HG03159 (cell line): ENCODE measurements around the gene PLEKHM1.

Source experiments
- ATAC-seq: cut with Tn5 transposase; IDR thresholded peaks from one replicate; pipeline ENCODE4 v1.9.1; 2021; ENCODE audit warnings: mild to moderate bottlenecking, moderate library complexity; ENCODE audit not compliant: unreplicated experiment

PLEKHM1 gene

GRCh38 chr17:45428931-45429338 is 61.6 kb downstream of the PLEKHM1 start:
- no peak for ATAC-seq

- peak; percentile 38 for ATAC-seq
Measured at GRCh38 chr17:45428050-45428617, 62.4 kb downstream of the PLEKHM1 start.

- ATAC-seq = no peak
Measured at GRCh38 chr17:45427181-45427835, 63.2 kb downstream of the PLEKHM1 start.

- no peak for ATAC-seq
Measured at GRCh38 chr17:45426561-45426960, 64.0 kb downstream of the PLEKHM1 start.

- ATAC-seq = no peak
Measured at GRCh38 chr17:45425984-45426413, 64.5 kb downstream of the PLEKHM1 start.

GRCh38 chr17:45425125-45425983 is 65.2 kb downstream of the PLEKHM1 start:
- ATAC-seq = no peak

GRCh38 chr17:45424769-45425124 is 65.8 kb downstream of the PLEKHM1 start:
- no peak for ATAC-seq

GRCh38 chr17:45423975-45424335 is 66.6 kb downstream of the PLEKHM1 start:
- ATAC-seq = no peak

- ATAC-seq = no peak
Measured at GRCh38 chr17:45423304-45423974, 67.1 kb downstream of the PLEKHM1 start.

- no peak for ATAC-seq
Measured at GRCh38 chr17:45414990-45415881, 75.3 kb downstream of the PLEKHM1 start.

GRCh38 chr17:45413498-45413923 is 77.0 kb downstream of the PLEKHM1 start:
- no peak for ATAC-seq

- ATAC-seq = no peak
Measured at GRCh38 chr17:45411348-45412105, 79.0 kb downstream of the PLEKHM1 start.

- no peak for ATAC-seq
Measured at GRCh38 chr17:45410144-45411091, 80.1 kb downstream of the PLEKHM1 start.

GRCh38 chr17:45409659-45410076 is 80.9 kb downstream of the PLEKHM1 start:
- no peak for ATAC-seq

- no peak for ATAC-seq
Measured at GRCh38 chr17:45408611-45409421, 81.7 kb downstream of the PLEKHM1 start.

GRCh38 chr17:45406107-45406506 is 84.4 kb downstream of the PLEKHM1 start:
- no peak for ATAC-seq

GRCh38 chr17:45405250-45406086 is 85.1 kb downstream of the PLEKHM1 start:
- no peak for ATAC-seq
